Activated naive CD4-positive, alpha-beta T cell treated with anti-CD3 and anti-CD28 coated beads, Interleukin-2, amount 50 U/mL, for 72 hours (primary cell): ENCODE measurements around the gene WNT8A. TPM values are rescaled to one million over a fixed set of nuclear protein-coding genes. Genes with fewer than 3 reads are reported as not detected.
A peak's percentile ranks its signal among the peaks of the same experiment; 100 is the strongest.

Experiments
- ATAC-seq, 2 donors: fragments of 150-1000 bp; cut with Tn5 transposase; 2 replicates each; pipeline ENCODE4 v1.10.0; 2021; ENCODE audit warnings: mild to moderate bottlenecking in 2 of 2, moderate library complexity in 2 of 2
- DNase-seq, 2 donors: peaks; one replicate each; pipeline ENCODE4 v3.0.0; 2021 to 2022; ENCODE audit warnings: low spot score in 2 of 2
- H3K27ac Mint-ChIP-seq, 2 donors: one replicate each; pipeline ENCODE4 v1.8.0; 2022; ENCODE audit warnings: mild to moderate bottlenecking in 2 of 2, mixed read lengths in 2 of 2
- H3K36me3 Mint-ChIP-seq, 2 donors: one replicate each; pipeline ENCODE4 v1.8.0; 2022; ENCODE audit warnings: mixed read lengths in 2 of 2
- H3K9me3 Mint-ChIP-seq, 2 donors: one replicate each; pipeline ENCODE4 v1.8.0; 2022; ENCODE audit warnings: mixed read lengths in 2 of 2
- total RNA-seq, 2 donors: library from RNA; stranded (reverse); gene quantifications; one replicate each; pipeline ENCODE4 v1.2.3, GENCODE V29; 2022

Gene WNT8A
- total RNA-seq, 2 donors from 2014 or later, result not detected

- no peak overlapping the region for H3K27ac Mint-ChIP-seq
- no peak for ATAC-seq
- no peaks in the 10 kb centered on the region for H3K36me3 Mint-ChIP-seq
- DNase-seq, result no peak
- H3K9me3 Mint-ChIP-seq, result no peaks in the 10 kb centered on the region
These were observed 26.6 kb downstream of the WNT8A start for GRCh38 chr5:138110266-138110963.

GRCh38 chr5:138111181-138111580 is 27.3 kb downstream of the WNT8A start:
- no peaks in the 10 kb centered on the region for H3K36me3 Mint-ChIP-seq
- DNase-seq (no peak), ATAC-seq (no peak)
- H3K9me3 Mint-ChIP-seq, result no peaks in the 10 kb centered on the region
- H3K27ac Mint-ChIP-seq, result no peak overlapping the region

- Mint-ChIP-seq H3K36me3 (no peaks in the 10 kb centered on the region), H3K27ac (no peak overlapping the region), H3K9me3 (no peaks in the 10 kb centered on the region)
- DNase-seq, result no peak
- no peak for ATAC-seq
These were observed 28.1 kb downstream of the WNT8A start for GRCh38 chr5:138111937-138112336.

GRCh38 chr5:138115254-138115653 is 31.4 kb downstream of the WNT8A start:
- H3K36me3 Mint-ChIP-seq, result no peaks in the 10 kb centered on the region
- no peaks in the 10 kb centered on the region for H3K9me3 Mint-ChIP-seq
- ATAC-seq (no peak), DNase-seq (no peak)
- H3K27ac Mint-ChIP-seq, result no peak overlapping the region

DNA sequence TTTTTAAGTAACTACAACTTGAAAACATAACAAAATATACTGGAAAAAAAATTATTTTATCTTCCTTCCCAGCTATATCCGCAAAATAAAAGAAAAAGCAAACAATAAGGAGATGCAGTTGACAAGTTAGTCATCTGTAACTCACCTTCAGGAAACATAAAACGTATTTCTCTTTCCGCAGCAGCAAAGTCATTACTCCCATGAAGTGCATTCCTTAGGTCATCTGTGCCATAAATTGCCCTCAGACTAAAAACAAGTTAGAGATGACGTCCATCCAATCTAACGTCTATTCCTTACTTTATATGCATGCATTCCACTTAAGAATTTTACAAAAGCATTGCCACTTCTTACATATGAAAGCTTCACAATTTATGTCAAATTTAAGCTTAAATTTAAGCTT is 44.5 kb downstream of the WNT8A start:
- no peak for DNase-seq
- Mint-ChIP-seq H3K9me3 (no peaks in the 10 kb centered on the region), H3K27ac (no peak overlapping the region), H3K36me3 (no peaks in the 10 kb centered on the region)
- no peak for ATAC-seq

DNA sequence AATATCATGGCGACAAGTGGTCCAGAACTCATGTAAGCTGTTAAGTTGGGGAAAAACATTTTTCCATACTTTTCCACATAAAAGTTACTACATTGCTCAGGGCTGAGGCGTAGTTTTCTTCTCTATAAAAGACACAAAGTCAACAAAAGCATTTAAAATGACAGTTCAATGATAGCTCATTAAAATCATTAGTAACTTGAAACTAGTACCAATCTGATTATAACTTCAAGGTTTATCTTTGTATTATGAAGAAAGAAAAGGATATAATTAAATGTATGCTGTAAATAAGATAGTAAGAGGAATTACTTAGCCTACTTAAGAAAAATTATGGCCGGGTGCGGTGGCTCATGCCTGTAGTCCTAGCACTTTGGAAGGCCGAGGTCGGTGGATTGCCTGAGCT is 45.5 kb downstream of the WNT8A start:
- Mint-ChIP-seq H3K36me3 (no peaks in the 10 kb centered on the region), H3K9me3 (no peaks in the 10 kb centered on the region), H3K27ac (no peak overlapping the region)
- DNase-seq (no peak), ATAC-seq (no peak)

GRCh38 chr5:138132543-138132942 is 48.7 kb downstream of the WNT8A start:
- DNase-seq (no peak), ATAC-seq (no peak)
- Mint-ChIP-seq H3K36me3 (no peaks in the 10 kb centered on the region), H3K9me3 (no peaks in the 10 kb centered on the region), H3K27ac (no peak overlapping the region)

DNA sequence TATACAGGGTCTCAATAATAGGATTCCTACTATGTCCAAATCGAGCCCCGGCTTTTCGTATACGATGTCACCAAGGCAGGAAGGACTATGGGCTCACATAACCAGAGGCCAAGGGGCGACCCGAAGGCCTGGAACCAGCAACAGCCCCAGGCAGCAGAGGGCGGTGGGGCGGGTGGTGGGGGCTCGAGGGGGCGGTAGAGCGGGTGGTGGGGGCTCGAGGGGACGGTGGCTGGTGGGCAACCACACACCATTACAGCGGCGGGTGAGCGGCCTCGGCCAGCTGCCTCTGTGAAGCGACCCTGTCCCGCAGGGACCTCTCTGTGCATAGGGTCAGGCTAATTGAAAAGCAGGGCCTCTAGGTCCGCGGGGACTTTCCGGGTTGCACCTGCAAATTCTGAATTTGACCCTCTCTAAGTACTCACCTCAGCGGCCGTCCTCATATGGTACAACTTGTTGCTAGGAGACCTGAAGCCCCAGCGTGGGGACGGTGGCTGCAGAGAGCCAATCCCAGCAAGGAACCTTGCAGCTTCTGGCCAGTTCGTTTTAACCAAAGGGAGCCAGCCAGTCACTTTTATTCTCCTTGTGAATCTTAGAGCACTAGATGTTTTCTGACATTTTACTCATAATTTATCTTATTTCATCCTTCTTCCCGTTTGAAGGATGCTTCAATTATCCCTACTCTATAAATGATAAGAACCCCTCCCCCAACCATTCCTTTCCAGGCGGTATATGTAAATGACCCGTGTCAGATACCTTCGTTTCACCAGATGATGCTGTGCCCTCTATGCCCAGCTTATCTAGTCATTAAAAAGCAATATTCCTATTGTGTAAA is 55.3 kb downstream of the WNT8A start, which contains the start of gene NME5:
Gene NME5, minus strand, starts transcription at position 480 of the 832 bp plus-strand sequence. CDS start 648 bp downstream, outside the sequence.
- ATAC-seq, result peak in 1 of 2 donors; percentile 18
- no peak for DNase-seq
- H3K27ac Mint-ChIP-seq, result no peak within 1 kb of the TSS
- no peaks in the 10 kb centered on the region for H3K36me3 Mint-ChIP-seq
- H3K9me3 Mint-ChIP-seq, result no peaks in the 10 kb centered on the region

- no peak for ATAC-seq
- no peak overlapping the region for H3K27ac Mint-ChIP-seq
- H3K9me3 Mint-ChIP-seq, result no peaks in the 10 kb centered on the region
- no peaks in the 10 kb centered on the region for H3K36me3 Mint-ChIP-seq
- DNase-seq, result no peak
These were observed 55.9 kb downstream of the WNT8A start for GRCh38 chr5:138139781-138140090.

DNA sequence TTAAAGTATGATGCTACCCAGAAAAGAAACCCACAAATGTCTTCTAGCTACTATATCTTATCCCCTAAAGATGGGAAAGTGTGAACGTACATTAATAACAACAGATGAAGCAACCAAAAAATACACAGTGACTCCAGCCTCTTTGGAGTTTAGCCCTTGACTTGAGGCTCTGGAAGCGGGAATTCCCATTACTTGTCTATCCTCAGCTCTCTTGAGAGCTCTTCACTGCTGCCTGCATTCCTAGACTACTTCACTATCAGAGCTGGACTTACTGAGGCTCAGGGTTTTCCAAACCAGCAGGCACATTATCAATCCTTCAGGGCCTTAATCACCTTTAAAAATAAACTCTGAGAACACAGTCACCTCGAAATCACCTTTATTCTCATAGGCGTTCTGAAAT is 56.4 kb downstream of the WNT8A start:
- no peak for DNase-seq

More for the DNA sequence above, 56.4 kb downstream of the WNT8A start:
- no peaks in the 10 kb centered on the region for H3K9me3 Mint-ChIP-seq
- no peak overlapping the region for H3K27ac Mint-ChIP-seq
- H3K36me3 Mint-ChIP-seq, result no peaks in the 10 kb centered on the region
- no peak for ATAC-seq

Other genes with a start within 250 kb of the WNT8A start
- gene MYOT, start 216.2 kb upstream of the WNT8A start, total RNA-seq, result not detected
- under 1 TPM in 1 of 2 donors, not detected in 1; 0.48 TPM for gene PKD2L2, start 194.6 kb upstream of the WNT8A start, total RNA-seq
- 10 to 100 TPM; 24.0 to 38.0 TPM for gene FAM13B, start 51.0 kb upstream of the WNT8A start, total RNA-seq
- not detected for gene NME5, start 55.4 kb downstream of the WNT8A start, total RNA-seq
- gene BRD8, start 94.6 kb downstream of the WNT8A start, total RNA-seq, result 100 to 1,000 TPM in 1 of 2 donors, 10 to 100 TPM in 1; 58.3 to 209 TPM
- 10 to 100 TPM; 63.0 to 82.9 TPM for gene KIF20A, start 95.1 kb downstream of the WNT8A start, total RNA-seq
- gene CDC23, start 129.3 kb downstream of the WNT8A start, total RNA-seq, result 10 to 100 TPM; 38.4 to 56.6 TPM
- gene GFRA3, start 190.6 kb downstream of the WNT8A start, total RNA-seq, result under 1 TPM in 1 of 2 donors, not detected in 1; 0.11 TPM
- 10 to 100 TPM; 19.1 to 30.5 TPM for gene CDC25C, start 247.8 kb downstream of the WNT8A start, total RNA-seq